SH-SY5Y (cell line): ENCODE results near the gene MXD1.

ENCODE experiments used
- GATA2 ChIP-seq: IDR thresholded peaks from 2 replicates; pipeline ENCODE4 v1.6.1; 2011; ENCODE audit warnings: mild to moderate bottlenecking, low read depth, low read length
- GATA3 ChIP-seq: IDR thresholded peaks from 2 replicates; pipeline ENCODE4 v1.6.1; 2011; ENCODE audit warnings: low read depth, mild to moderate bottlenecking, low read length, moderate library complexity

The MXD1 gene

DNA sequence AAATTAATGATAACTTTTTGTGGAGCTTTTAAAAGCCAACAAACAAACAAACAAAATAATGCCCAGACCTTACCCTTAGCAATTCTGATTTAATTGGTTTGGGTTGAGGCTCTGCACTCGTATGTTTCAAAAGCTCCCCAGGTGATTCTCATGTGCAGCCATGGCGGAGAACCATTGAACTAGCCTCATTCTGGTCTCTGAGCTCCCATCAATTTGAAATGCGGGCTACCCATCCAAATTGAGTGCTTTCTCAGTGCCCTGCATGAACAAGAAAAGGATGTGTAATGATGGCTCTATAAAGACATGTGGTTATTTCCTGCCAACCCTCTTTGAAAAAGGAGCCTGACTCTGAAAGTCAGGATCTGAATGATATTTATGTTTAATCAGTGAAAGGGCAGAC, 8.2 kb downstream of the MXD1 start:
- TF ChIP-seq GATA3 (no peak), GATA2 (no peak)

DNA sequence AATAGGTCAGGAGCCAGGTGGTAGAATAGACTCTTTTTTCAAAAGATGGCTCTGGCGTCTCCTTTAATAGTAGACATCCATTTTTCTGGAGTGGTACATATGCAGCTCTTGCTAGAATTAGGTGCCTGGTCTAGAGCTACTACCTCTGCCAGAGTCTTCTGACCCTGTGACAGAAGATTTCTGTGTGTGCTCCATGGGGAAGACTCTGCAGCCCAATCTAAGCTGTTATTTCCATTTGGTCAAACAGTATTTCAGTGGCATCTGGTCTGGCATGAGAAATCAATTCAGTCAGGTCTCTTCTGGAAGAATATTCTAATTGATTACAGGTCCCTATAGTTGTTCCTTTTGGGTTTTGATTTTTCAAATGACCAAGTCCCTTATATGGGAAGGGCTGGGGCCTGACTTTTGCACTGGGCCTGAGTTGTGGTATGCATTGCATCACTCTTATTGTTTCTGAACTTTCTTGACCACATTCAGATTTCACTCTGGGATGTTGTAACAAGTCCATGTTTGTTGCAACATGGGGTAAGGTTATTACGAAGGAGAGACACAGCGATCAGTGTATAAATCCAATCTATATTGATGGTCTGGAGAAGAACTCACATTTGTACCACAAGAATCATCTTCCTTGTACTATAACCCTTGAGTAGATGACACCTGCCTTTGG, 12.1 kb downstream of the MXD1 start:
- TF ChIP-seq GATA3 = no peak
- TF ChIP-seq GATA2 = no peak

DNA sequence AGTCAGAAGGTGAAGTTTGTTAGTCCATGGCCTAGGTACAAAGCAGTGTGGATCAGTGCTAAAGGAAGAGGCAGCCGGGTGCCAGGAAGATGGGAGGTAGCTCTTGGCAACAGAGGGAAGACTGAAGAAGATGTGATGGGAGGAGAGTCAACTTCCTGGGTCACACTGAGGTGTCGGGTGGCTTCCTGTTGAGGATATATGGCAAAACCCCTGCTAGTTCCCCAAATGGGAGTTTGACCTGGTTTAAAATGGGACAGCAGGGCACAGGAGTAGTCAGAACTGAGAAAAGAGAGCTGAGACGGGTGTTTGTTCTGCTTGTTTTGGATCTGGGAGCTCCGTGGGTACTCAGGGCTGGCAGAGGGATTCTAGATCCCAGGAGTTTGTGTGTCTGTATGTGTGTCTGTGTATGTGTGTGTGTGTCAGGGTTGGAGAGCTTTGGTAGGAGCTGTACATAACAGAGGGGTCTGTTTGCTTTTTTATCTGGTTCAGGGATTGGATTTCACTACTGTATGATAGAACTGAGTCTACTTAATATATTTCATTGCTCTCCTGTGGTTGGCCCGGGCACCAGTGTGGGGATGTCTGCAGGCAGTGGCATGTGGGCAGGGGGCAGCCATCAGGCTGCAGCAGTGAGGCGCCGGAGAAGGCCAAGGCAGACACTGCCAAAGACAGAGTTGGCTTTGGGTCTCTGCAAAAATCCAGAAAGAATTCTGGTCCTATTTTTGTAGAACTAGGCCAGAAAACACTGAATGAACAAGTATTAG, 17.1 kb downstream of the MXD1 start:
- TF ChIP-seq GATA2 (no peak), GATA3 (no peak)

DNA sequence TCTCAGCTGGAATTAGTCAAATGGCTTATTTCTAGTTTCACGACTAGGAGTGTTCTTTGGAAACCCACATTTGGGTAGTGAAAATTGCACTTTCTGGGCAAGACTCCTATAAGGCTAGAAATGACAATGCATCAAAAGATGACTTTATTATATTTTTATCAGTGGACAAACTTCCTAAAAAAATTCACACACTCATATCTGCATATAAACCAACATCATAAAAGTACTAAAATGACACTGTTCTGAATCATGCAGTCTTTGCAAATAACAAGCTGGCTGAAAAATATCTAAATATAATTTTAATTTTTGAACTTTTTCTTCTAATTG, 17.6 kb downstream of the MXD1 start:
- TF ChIP-seq GATA2 = no peak

DNA sequence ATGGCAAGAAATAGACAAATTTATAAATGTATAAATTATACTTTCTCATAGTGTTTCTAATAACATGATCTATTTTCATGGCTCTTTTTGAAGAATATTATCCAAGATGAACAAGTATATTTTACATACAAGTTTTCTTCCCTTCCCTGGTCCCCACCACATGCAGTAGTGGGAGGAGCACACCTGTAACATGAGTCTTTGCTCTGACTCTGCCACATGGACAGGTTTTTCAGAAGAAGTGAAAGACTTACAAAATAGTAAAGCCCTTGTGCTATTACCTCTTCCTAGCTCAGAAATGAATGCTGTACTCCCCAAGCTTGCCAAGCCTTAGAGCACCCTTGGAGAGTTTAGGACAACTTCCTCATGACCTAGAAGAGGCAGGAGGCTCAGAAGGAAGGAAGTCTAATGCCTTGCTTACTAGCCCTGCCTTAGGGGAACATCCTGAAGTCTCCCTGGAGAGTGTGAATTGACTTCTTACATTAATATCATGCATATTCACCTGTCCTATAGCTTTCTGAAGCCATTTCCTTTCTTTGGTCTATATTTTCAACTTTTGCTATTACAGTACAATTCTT, 18.4 kb downstream of the MXD1 start:
- TF ChIP-seq GATA3 (no peak), GATA2 (no peak)

DNA sequence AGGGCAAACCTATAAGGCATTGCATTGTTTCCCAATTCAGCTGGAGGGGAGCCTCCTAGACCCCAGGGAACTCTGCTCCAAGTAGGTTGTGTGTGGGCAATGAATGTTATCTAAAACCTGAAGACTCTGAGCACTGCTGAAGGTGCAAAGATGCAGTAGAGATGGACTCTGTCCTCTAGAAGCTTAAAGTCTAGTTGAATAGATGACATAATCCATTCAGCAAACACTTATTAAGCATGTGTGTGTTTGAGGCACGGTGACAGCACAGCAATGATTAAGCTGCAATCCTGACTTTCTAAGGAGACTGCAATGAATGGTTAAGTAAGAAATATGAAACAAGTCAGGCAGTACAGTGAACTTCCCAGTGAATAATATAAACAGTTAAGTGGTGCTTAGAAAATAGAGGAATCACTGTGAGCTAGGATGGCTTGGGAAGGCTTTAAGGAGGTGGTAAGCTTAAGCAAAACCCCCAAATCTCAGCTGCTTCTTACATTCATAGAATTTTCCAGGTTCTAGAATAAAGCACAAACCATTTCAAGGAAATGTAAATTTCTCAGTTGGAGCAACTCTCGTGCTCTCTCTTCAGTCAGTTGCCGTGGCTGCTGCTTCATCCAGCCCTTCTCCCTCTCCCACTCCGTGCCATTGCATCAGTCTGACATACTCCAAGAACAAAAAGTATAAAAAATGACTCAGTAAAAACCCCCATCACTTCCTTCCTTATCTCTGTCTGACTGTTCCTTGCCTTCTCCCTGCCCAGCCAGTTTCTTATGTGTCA, 19.1 kb downstream of the MXD1 start:
- TF ChIP-seq GATA2 (no peak), GATA3 (no peak)

DNA sequence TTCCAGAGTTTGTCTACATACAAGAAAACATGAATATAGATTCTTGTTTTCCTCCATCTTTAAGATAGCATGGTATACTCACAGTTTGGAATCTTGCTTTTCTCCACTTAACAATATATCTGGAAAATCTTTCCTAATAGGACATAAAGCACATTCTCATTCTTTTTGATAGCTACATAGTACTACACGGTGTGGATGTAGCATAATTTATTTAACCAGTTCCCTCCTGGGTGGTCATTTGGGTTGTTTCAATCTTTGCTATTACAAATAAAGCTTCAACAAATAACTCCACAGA, 19.7 kb downstream of the MXD1 start:
- TF ChIP-seq GATA3 = no peak
- no peak for TF ChIP-seq GATA2

DNA sequence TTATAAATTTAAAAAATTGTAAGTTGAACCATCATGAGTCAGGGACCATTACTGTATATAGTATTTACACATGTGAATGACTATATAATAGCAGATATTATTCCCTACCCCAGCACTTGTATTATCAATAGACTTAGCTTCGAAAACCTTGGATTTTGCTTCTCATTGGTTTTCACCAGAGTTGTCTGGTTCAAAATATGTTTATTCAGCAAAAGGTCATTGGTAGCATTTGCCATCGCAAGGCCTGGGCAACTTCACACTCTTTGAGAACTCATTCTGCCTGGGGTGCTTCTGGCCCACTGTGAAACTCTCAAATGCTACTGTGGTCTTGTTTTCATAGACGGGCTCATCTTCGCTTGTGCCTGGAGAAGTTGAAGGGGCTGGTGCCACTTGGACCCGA, 20.1 kb downstream of the MXD1 start:
- no peak for TF ChIP-seq GATA2
- TF ChIP-seq GATA3 = no peak

DNA sequence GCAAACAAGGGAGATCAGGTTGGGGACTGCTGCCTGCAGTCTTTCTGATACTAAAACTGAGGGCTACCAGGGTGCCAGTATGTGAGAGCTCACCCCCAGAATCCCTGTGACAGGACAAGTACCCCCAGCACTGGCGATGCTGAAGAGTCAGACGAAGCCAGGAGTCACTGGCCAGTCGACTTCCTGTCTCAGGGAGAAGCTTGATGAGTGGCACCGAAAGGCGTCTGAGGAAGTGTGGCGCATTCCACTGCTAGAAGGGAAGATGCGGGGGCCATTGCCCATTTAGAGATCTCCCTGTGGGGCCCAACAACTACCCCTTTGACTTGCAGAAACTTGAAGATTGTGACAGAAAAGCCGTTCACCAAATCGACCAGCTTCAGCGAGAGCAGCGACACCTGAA, 22.0 kb downstream of the MXD1 start:
- TF ChIP-seq GATA2 (no peak), GATA3 (no peak)

DNA sequence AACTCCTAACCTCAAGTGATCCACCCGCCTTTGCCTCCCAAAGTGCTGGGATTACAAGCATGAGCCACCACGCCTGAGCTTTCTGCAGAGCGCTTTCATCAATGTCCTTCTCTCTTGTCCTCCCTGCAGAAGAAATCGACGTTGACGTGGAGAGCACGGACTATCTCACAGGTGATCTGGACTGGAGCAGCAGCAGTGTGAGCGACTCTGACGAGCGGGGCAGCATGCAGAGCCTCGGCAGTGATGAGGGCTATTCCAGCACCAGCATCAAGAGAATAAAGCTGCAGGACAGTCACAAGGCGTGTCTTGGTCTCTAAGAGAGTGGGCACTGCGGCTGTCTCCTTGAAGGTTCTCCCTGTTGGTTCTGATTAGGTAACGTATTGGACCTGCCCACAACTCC, 23.1 kb downstream of the MXD1 start:
- TF ChIP-seq GATA3 = no peak
- no peak for TF ChIP-seq GATA2

DNA sequence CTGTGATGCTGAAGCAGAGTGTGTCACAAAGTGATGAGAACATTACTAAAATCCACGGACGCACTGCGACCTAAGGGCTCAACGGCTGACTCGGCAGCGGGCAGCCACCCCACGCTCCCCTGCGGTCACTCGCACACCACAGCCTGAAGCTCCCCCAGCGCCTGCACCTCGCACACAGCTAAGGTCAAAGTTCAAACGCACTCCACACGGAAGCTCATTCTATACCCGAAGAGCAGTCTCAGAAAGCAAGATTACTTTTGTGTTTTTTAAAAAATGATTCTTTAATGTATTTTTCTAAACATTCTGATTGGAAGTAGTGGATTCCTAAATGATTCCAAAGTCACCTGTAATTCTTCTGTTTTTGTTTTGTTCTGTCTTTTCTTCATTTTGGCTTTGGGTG, 24.8 kb downstream of the MXD1 start:
- TF ChIP-seq GATA3 = no peak
- no peak for TF ChIP-seq GATA2

DNA sequence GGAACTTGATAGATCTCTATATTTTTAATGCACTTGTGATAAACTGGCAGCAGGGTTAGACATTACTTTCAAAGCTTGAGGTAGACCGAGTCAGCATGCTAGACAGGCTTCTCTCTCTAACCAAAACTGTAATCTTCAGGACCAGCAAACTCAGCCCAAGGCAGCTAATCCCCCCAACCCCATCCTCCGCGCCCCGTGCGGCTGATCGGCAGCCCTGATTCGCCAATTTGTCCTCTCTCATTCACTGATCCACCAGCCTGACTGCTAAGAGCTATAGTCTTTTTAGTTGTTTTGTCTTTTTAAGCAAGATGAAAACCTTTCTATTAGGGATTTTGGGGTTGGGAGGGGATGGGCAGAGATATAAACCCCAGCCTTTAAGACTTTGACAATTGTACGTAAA, 25.8 kb downstream of the MXD1 start:
- no peak for TF ChIP-seq GATA2
- no peak for TF ChIP-seq GATA3

DNA sequence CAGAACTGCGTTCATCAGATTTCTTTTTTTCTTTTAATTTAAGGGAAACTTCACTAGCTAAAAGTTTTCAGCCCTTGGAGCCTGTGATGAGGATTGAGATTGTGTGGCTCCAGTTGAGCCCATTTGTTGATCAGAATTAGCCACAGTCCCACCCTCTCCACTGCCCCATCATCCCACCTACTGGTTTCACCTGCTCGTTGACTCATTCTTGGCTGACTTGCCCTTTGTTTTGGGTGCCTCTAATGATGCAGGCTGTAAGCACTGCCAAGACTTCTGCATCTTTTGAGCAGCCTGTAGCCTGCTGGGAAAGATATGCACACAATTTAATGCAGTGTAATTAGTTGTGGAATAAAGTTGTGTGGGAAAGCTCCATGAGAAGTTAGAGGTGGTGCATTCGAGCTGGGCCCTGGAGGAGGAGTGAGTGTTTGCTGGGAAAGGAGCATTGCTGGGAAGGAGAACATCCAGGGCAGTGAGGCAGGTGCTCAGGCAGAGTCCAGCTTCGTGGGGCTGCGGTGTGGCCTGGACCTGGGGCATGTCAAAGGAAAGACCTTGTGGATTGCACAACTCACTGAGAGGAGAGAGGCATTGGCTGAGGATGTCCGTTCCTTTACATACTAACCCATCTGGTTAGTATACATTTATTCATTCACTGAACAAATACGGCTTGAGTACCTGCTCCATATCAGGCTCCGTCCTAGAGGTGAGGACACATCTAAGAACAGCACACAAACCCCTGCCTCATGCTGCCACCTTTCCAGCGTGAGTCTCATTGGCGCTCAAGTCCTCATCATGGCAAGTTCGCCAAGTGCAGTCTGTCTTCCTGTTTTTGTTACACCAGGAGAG, 28.3 kb downstream of the MXD1 start:
- TF ChIP-seq GATA2 (no peak), GATA3 (no peak)

DNA sequence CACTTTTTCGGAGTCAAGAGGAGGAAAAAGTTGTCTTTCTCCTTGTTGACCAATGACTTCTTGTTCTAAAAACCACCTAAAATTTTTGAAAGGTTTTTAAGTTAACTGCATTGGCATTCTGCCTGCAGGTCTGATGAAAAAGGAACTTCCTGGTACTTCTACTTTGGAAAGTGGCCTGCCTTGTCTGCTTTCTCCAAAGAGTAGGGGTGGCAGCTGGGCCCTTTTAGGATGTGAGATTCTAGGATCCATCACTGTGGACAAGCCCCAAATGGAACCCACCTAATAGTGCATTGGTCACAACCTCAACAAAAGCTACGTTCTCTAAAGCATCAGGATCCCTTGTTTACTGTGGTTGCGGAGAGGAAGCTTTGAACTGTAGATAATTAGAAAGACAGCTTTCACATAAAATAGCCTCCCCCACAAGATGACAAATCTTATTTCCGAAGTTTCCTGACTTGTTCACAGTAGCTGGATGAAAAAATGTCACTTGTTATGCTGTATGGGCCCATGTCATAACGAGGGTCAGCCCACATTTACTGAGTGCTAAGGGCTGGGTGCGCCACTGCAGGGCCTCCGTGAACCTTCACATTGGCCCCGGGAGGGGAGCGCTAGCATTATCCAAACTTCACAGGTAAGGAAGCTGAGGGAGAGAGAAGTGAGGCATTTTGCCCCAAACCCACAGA, 29.1 kb downstream of the MXD1 start:
- TF ChIP-seq GATA2 (no peak), GATA3 (no peak)
